ENCODE results near the gene AFF3.

Gene AFF3

GRCh38 chr2:99878581-99879350, 263.6 kb downstream of the AFF3 start:
- Histone ChIP-seq H3K9me3 (ENCODE audit: insufficient read depth, low read length) (no peaks in the 10 kb centered on the region), H3K4me1 (ENCODE audit: low read length) (peaks cover 25% of the 10 kb centered on the region), H3K27ac (ENCODE audit: low read length) (no peak overlapping the region), H3K9ac (ENCODE audit: low read length) (no peak overlapping the region), H3K27me3 (ENCODE audit: low read depth, low read length) (no peaks in the 10 kb centered on the region), H3K4me2 (ENCODE audit: low read length) (no peak overlapping the region), H2AFZ (ENCODE audit: low read depth, low read length) (no peak overlapping the region), H3K4me3 (ENCODE audit: low read length) (no peak overlapping the region), H3K36me3 (replicated peaks; ENCODE audit: low read depth, low read length) (no peaks in the 10 kb centered on the region), H4K20me1 (ENCODE audit: insufficient read depth, low read length) (peaks cover 44% of the 10 kb centered on the region), H3K79me2 (ENCODE audit: low read length) (peaks cover 10% of the 10 kb centered on the region; the same call in 1 of the 2 replicates)
- no peak for TF ChIP-seq CTCF (IDR thresholded peaks at IDR 0.05; ENCODE audit: low read depth, low read length)

DNA sequence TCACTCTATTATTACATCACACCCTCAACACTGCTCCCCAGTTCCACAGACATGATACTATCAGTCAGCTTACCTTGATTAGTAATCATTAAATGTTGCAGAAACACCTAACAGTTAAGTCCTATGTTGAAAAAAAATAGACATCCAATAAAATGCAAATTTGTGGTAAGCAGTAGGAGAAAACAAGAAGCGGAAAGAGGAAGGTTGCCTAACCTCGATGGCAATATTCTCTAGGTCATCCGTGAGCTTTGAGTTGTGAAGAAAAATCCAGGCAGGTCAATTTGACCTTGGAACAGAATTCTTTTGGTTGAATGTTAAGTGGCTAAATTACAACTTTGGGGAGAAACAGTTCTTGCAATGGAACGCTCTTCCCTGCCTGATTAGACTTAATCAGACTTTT, 264.4 kb downstream of the AFF3 start:
- TF ChIP-seq EZH2phosphoT487 (IDR thresholded peaks at IDR 0.05; ENCODE audit: low read depth) (no peak), CTCF (IDR thresholded peaks at IDR 0.05; ENCODE audit: low read depth, low read length) (no peak)
- H3K79me2 ChIP-seq (ENCODE audit: low read length), result peaks cover 10% of the 10 kb centered on the region; the same call in 1 of the 2 replicates
- peak overlapping the region; percentile 41 for H3K4me2 ChIP-seq (ENCODE audit: low read length)
- H2AFZ ChIP-seq (ENCODE audit: low read depth, low read length), result no peak overlapping the region
- H3K4me3 ChIP-seq (ENCODE audit: low read length), result no peak overlapping the region
- H3K27ac ChIP-seq (ENCODE audit: low read length), result no peak overlapping the region
- no peaks in the 10 kb centered on the region for H3K9me3 ChIP-seq (ENCODE audit: insufficient read depth, low read length)
- peaks cover 25% of the 10 kb centered on the region for H3K4me1 ChIP-seq (ENCODE audit: low read length)
- H3K36me3 ChIP-seq (replicated peaks; ENCODE audit: low read depth, low read length), result peaks cover 4% of the 10 kb centered on the region
- H4K20me1 ChIP-seq (ENCODE audit: insufficient read depth, low read length), result peaks cover 44% of the 10 kb centered on the region
- no peaks in the 10 kb centered on the region for H3K27me3 ChIP-seq (ENCODE audit: low read depth, low read length)
- H3K9ac ChIP-seq (ENCODE audit: low read length), result no peak overlapping the region

- Histone ChIP-seq H3K4me2 (ENCODE audit: low read length) (no peak overlapping the region), H3K27me3 (ENCODE audit: low read depth, low read length) (no peaks in the 10 kb centered on the region)
- TF ChIP-seq CTCF (IDR thresholded peaks at IDR 0.05; ENCODE audit: low read depth, low read length) (no peak), EZH2phosphoT487 (IDR thresholded peaks at IDR 0.05; ENCODE audit: low read depth) (no peak)
Observed at GRCh38 chr2:99876956-99877355, 265.4 kb downstream of the AFF3 start.

GRCh38 chr2:99875627-99876201, 266.7 kb downstream of the AFF3 start:
- Histone ChIP-seq H3K4me3 (ENCODE audit: low read length) (no peak overlapping the region), H3K4me1 (ENCODE audit: low read length) (peaks cover 17% of the 10 kb centered on the region), H4K20me1 (ENCODE audit: insufficient read depth, low read length) (peaks cover 37% of the 10 kb centered on the region), H3K36me3 (replicated peaks; ENCODE audit: low read depth, low read length) (peaks cover 4% of the 10 kb centered on the region), H3K79me2 (ENCODE audit: low read length) (peaks cover 10% of the 10 kb centered on the region; the same call in 1 of the 2 replicates), H3K27me3 (ENCODE audit: low read depth, low read length) (no peaks in the 10 kb centered on the region), H3K4me2 (ENCODE audit: low read length) (no peak overlapping the region), H3K9ac (ENCODE audit: low read length) (no peak overlapping the region), H2AFZ (ENCODE audit: low read depth, low read length) (no peak overlapping the region), H3K27ac (ENCODE audit: low read length) (no peak overlapping the region), H3K9me3 (ENCODE audit: insufficient read depth, low read length) (no peaks in the 10 kb centered on the region)
- TF ChIP-seq CTCF (IDR thresholded peaks at IDR 0.05; ENCODE audit: low read depth, low read length) (no peak), EZH2phosphoT487 (IDR thresholded peaks at IDR 0.05; ENCODE audit: low read depth) (no peak)

More at GRCh38 chr2:99876956-99877355, 265.4 kb downstream of the AFF3 start:
- H2AFZ ChIP-seq (ENCODE audit: low read depth, low read length), result no peak overlapping the region
- H3K79me2 ChIP-seq (ENCODE audit: low read length), result peaks cover 10% of the 10 kb centered on the region; the same call in 1 of the 2 replicates
- H3K27ac ChIP-seq (ENCODE audit: low read length), result no peak overlapping the region
- peaks cover 4% of the 10 kb centered on the region for H3K36me3 ChIP-seq (replicated peaks; ENCODE audit: low read depth, low read length)
- H3K4me3 ChIP-seq (ENCODE audit: low read length), result no peak overlapping the region
- H3K9me3 ChIP-seq (ENCODE audit: insufficient read depth, low read length), result no peaks in the 10 kb centered on the region
- H4K20me1 ChIP-seq (ENCODE audit: insufficient read depth, low read length), result peaks cover 37% of the 10 kb centered on the region
- H3K9ac ChIP-seq (ENCODE audit: low read length), result no peak overlapping the region
- peaks cover 21% of the 10 kb centered on the region for H3K4me1 ChIP-seq (ENCODE audit: low read length)
